ENCODE data around the gene ARMC12.

The ARMC12 gene

GRCh38 chr6:35776364-35777215 lies 39.8 kb downstream of the ARMC12 start, which contains the start of gene CLPSL2:
Gene CLPSL2 (plus strand): TSS chr6:35776598. CDS start chr6:35776619, 21 bp downstream.
- no peak for DNase-seq (ENCODE audit: low read depth)

- no peak for DNase-seq (ENCODE audit: low read depth)
Observed at GRCh38 chr6:35777356-35778102, 40.7 kb downstream of the ARMC12 start.

- no peak for DNase-seq (ENCODE audit: low read depth)
Observed at GRCh38 chr6:35778437-35778836, 41.6 kb downstream of the ARMC12 start.

- DNase-seq (ENCODE audit: low read depth): no peak
Observed at GRCh38 chr6:35780719-35781118, 43.9 kb downstream of the ARMC12 start, which contains the start of gene CLPSL1. Gene CLPSL1 (plus strand): TSS chr6:35781019. CDS start chr6:35781111, 92 bp downstream.

- no peak for DNase-seq (ENCODE audit: low read depth)
Observed at GRCh38 chr6:35781290-35781689, 44.5 kb downstream of the ARMC12 start.

- DNase-seq (ENCODE audit: low read depth): no peak
Observed at GRCh38 chr6:35782424-35782823, 45.6 kb downstream of the ARMC12 start.

GRCh38 chr6:35784200-35784599 lies 47.4 kb downstream of the ARMC12 start:
- DNase-seq (ENCODE audit: low read depth): no peak

GRCh38 chr6:35786272-35786671 lies 49.4 kb downstream of the ARMC12 start:
- DNase-seq (ENCODE audit: low read depth): no peak

- DNase-seq (ENCODE audit: low read depth): no peak
Observed at GRCh38 chr6:35786810-35787209, 50.0 kb downstream of the ARMC12 start.

GRCh38 chr6:35787266-35788218 lies 50.7 kb downstream of the ARMC12 start:
- DNase-seq (ENCODE audit: low read depth): no peak

- no peak for DNase-seq (ENCODE audit: low read depth)
Observed at GRCh38 chr6:35788423-35788982, 51.7 kb downstream of the ARMC12 start.

GRCh38 chr6:35790683-35791082 lies 53.9 kb downstream of the ARMC12 start:
- DNase-seq (ENCODE audit: low read depth): no peak

GRCh38 chr6:35794536-35795452 lies 58.0 kb downstream of the ARMC12 start:
- no peak for DNase-seq (ENCODE audit: low read depth)

- DNase-seq (ENCODE audit: low read depth): no peak
Observed at GRCh38 chr6:35795453-35796071, 58.7 kb downstream of the ARMC12 start.

- no peak for DNase-seq (ENCODE audit: low read depth)
Observed at GRCh38 chr6:35796236-35796635, 59.4 kb downstream of the ARMC12 start.

GRCh38 chr6:35797837-35798526 lies 61.1 kb downstream of the ARMC12 start:
- no peak for DNase-seq (ENCODE audit: low read depth)

All from activated T-helper 9 cell treated with anti-CD3 and anti-CD28 coated beads, Interleukin-2, amount 50 U/mL, for 16 hours (primary cell).